ENCODE measurements around the gene FOLR1. TPM values are rescaled to one million over a fixed set of nuclear protein-coding genes. Genes with fewer than 3 reads are reported as not detected.

FOLR1 gene
- total and polyA plus RNA-seq, 2 donors (not counting 1 experiment from before 2014, with no cell fraction given): 0.15 TPM; not detected in 1

DNA sequence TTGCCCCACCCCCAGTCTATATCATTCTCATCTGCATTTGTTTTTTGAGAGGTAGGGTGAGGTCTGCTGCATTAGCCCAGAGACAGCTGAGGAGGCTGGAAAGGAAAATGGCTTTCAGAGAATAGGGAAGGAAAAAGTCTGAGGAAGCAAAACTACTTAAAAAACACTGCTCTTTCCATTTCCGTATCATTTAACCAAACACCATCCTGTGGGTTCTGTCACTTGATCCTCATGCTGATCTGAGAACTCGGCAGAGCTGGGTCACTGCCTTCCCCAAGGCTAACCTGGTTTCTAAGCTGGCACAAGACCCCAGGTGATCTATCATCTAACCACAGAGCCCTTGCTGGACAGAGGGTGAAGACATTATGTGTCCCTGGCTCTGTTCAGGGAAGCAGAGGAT, 25.9 kb downstream of the FOLR1 start:
- Histone ChIP-seq H3K4me3 (replicated peaks in 1 of 4; ENCODE audit: control extremely low read depth in 1 of 4, insufficient read depth in 1 of 4, low read depth in 3 of 4, low read length in 4 of 4) (no peak overlapping the region), H2AFZ (ENCODE audit: low read length) (no peak overlapping the region), H3K9ac (ENCODE audit: insufficient read depth, low read length) (no peak overlapping the region), H3K27ac (ENCODE audit: insufficient read depth, low read length) (no peak overlapping the region), H3K27me3 (ENCODE audit: control insufficient read depth, insufficient read depth, low read length) (peaks cover 12% of the 10 kb centered on the region), H3K9me3 (ENCODE audit: control insufficient read depth, insufficient read depth, low read depth, low read length) (no peaks in the 10 kb centered on the region), H3K4me2 (ENCODE audit: extremely low read depth, insufficient read depth, low read length) (no peak overlapping the region), H3K4me1 (ENCODE audit: control insufficient read depth, extremely low read depth, insufficient read depth, low read length) (peaks cover 4% of the 10 kb centered on the region), H3K79me2 (ENCODE audit: control insufficient read depth, insufficient read depth, low read length) (no peaks in the 10 kb centered on the region), H3K36me3 (ENCODE audit: control insufficient read depth, insufficient read depth, low read length) (no peaks in the 10 kb centered on the region), H4K20me1 (ENCODE audit: control insufficient read depth, extremely low read depth, insufficient read depth, low read length) (no peaks in the 10 kb centered on the region)
- no peak for DNase-seq (ENCODE audit: low read depth in 2 of 2)
- TF ChIP-seq, protein P1, sequence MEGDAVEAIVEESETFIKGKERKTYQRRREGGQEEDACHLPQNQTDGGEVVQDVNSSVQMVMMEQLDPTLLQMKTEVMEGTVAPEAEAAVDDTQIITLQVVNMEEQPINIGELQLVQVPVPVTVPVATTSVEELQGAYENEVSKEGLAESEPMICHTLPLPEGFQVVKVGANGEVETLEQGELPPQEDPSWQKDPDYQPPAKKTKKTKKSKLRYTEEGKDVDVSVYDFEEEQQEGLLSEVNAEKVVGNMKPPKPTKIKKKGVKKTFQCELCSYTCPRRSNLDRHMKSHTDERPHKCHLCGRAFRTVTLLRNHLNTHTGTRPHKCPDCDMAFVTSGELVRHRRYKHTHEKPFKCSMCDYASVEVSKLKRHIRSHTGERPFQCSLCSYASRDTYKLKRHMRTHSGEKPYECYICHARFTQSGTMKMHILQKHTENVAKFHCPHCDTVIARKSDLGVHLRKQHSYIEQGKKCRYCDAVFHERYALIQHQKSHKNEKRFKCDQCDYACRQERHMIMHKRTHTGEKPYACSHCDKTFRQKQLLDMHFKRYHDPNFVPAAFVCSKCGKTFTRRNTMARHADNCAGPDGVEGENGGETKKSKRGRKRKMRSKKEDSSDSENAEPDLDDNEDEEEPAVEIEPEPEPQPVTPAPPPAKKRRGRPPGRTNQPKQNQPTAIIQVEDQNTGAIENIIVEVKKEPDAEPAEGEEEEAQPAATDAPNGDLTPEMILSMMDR (conservative IDR thresholded peaks at IDR 0.05 in 1 of 2, IDR thresholded peaks at IDR 0.05 in 1 of 2; ENCODE audit: low read depth in 1 of 2, low read length in 2 of 2): no peak
- no peak for TF ChIP-seq EZH2 (IDR thresholded peaks at IDR 0.05; ENCODE audit: low read length, missing control alignments)

DNA sequence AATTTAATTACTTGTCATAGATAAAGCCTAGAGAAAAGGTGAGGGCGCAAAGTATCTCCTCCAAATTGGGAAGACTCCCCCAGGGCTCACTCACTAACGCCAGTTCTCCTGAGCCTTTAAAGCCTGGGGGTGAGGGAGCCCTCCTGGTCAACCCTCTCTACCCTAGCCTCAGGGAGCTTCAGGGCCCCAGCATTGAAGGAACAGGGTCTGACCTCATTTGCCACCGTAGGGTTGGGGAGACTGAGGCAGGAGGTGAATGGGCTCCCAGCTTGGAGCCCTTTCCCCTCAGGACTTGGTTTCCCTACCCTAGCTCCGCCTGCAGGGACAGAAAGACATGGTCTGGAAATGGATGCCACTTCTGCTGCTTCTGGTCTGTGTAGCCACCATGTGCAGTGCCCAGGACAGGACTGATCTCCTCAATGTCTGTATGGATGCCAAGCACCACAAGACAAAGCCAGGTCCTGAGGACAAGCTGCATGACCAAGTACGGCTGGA, 26.4 kb downstream of the FOLR1 start:
- DNase-seq (ENCODE audit: low read depth in 2 of 2): no peak
- Histone ChIP-seq H3K4me1 (ENCODE audit: control insufficient read depth, extremely low read depth, insufficient read depth, low read length) (peaks cover 5% of the 10 kb centered on the region), H3K27ac (ENCODE audit: insufficient read depth, low read length) (no peak overlapping the region), H3K79me2 (ENCODE audit: control insufficient read depth, insufficient read depth, low read length) (no peaks in the 10 kb centered on the region), H3K9ac (ENCODE audit: insufficient read depth, low read length) (no peak overlapping the region), H3K4me2 (ENCODE audit: extremely low read depth, insufficient read depth, low read length) (no peak overlapping the region), H3K4me3 (replicated peaks in 1 of 4; ENCODE audit: control extremely low read depth in 1 of 4, insufficient read depth in 1 of 4, low read depth in 3 of 4, low read length in 4 of 4) (no peak overlapping the region), H2AFZ (ENCODE audit: low read length) (no peak overlapping the region), H3K27me3 (ENCODE audit: control insufficient read depth, insufficient read depth, low read length) (peaks cover 12% of the 10 kb centered on the region), H3K9me3 (ENCODE audit: control insufficient read depth, insufficient read depth, low read depth, low read length) (no peaks in the 10 kb centered on the region), H4K20me1 (ENCODE audit: control insufficient read depth, extremely low read depth, insufficient read depth, low read length) (no peaks in the 10 kb centered on the region), H3K36me3 (ENCODE audit: control insufficient read depth, insufficient read depth, low read length) (no peaks in the 10 kb centered on the region)
- TF ChIP-seq, protein P1 (conservative IDR thresholded peaks at IDR 0.05 in 1 of 2, IDR thresholded peaks at IDR 0.05 in 1 of 2; ENCODE audit: low read depth in 1 of 2, low read length in 2 of 2): no peak
- no peak for TF ChIP-seq EZH2 (IDR thresholded peaks at IDR 0.05; ENCODE audit: low read length, missing control alignments)

DNA sequence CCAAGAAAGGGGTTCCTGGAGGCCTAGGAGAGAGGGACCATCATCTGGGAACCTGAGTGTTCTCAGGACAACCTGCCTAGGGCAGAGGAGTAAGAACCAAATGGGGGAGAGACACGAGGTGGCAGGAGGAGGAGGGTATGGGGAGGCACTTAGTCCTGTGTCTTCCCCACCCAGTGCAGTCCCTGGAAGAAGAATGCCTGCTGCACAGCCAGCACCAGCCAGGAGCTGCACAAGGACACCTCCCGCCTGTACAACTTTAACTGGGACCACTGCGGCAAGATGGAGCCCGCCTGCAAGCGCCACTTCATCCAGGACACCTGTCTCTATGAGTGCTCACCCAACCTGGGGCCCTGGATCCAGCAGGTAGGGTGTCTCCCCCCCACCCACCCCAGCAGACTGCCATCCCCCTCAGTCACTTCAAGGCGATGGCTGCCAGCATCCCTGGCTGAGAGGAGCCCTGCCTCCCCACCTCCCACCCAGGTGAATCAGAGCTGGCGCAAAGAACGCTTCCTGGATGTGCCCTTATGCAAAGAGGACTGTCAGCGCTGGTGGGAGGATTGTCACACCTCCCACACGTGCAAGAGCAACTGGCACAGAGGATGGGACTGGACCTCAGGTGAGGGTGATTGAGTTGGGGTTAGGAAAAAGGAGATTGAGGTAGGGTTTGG, 28.9 kb downstream of the FOLR1 start:
- peaks cover 8% of the 10 kb centered on the region for H3K4me1 ChIP-seq (ENCODE audit: control insufficient read depth, extremely low read depth, insufficient read depth, low read length)
- H3K79me2 ChIP-seq (ENCODE audit: control insufficient read depth, insufficient read depth, low read length): peaks cover 15% of the 10 kb centered on the region
- H3K27ac ChIP-seq (ENCODE audit: insufficient read depth, low read length): no peak overlapping the region
- DNase-seq (ENCODE audit: low read depth in 2 of 2): no peak
- H3K9me3 ChIP-seq (ENCODE audit: control insufficient read depth, insufficient read depth, low read depth, low read length): no peaks in the 10 kb centered on the region
- peaks cover 12% of the 10 kb centered on the region for H3K27me3 ChIP-seq (ENCODE audit: control insufficient read depth, insufficient read depth, low read length)
- H3K36me3 ChIP-seq (ENCODE audit: control insufficient read depth, insufficient read depth, low read length): no peaks in the 10 kb centered on the region
- TF ChIP-seq EZH2 (IDR thresholded peaks at IDR 0.05; ENCODE audit: low read length, missing control alignments): no peak
- TF ChIP-seq, protein P1 (conservative IDR thresholded peaks at IDR 0.05 in 1 of 2, IDR thresholded peaks at IDR 0.05 in 1 of 2; ENCODE audit: low read depth in 1 of 2, low read length in 2 of 2): no peak
- H3K4me3 ChIP-seq (replicated peaks in 1 of 4; ENCODE audit: control extremely low read depth in 1 of 4, insufficient read depth in 1 of 4, low read depth in 3 of 4, low read length in 4 of 4): no peak overlapping the region
- H3K4me2 ChIP-seq (ENCODE audit: extremely low read depth, insufficient read depth, low read length): no peak overlapping the region
- no peak overlapping the region for H3K9ac ChIP-seq (ENCODE audit: insufficient read depth, low read length)
- no peaks in the 10 kb centered on the region for H4K20me1 ChIP-seq (ENCODE audit: control insufficient read depth, extremely low read depth, insufficient read depth, low read length)
- H2AFZ ChIP-seq (ENCODE audit: low read length): no peak overlapping the region
